Type B pancreatic cell (in vitro differentiated cells): Measurements from ENCODE around the gene STUB1. TPM values are rescaled to one million over a fixed set of nuclear protein-coding genes. Genes with fewer than 3 reads are reported as not detected.
A peak's percentile ranks its signal among the peaks of the same experiment; 100 is the strongest.

Experiments used
- DNase-seq: peaks from one replicate; pipeline ENCODE4 v3.0.0; 2021; ENCODE audit warnings: mixed read lengths; ENCODE audit not compliant: unreplicated experiment; ENCODE audit errors: extremely low spot score
- H3K27ac Mint-ChIP-seq: 2 replicates; pipeline ENCODE4 v1.8.0; 2021; ENCODE audit warnings: mild to moderate bottlenecking, mixed read lengths
- H3K27me3 Mint-ChIP-seq: 2 replicates; pipeline ENCODE4 v1.8.0; 2021; ENCODE audit warnings: mixed read lengths
- H3K36me3 Mint-ChIP-seq: 2 replicates; pipeline ENCODE4 v1.8.0; 2021; ENCODE audit warnings: mixed read lengths
- H3K4me1 Mint-ChIP-seq: one replicate; pipeline ENCODE4 v1.8.0; 2021; ENCODE audit warnings: mixed read lengths; ENCODE audit not compliant: unreplicated experiment
- H3K4me3 Mint-ChIP-seq: 2 replicates; pipeline ENCODE4 v1.8.0; 2021; ENCODE audit warnings: mild to moderate bottlenecking, mixed read lengths
- H3K9me3 Mint-ChIP-seq: 2 replicates; pipeline ENCODE4 v1.8.0; 2021; ENCODE audit warnings: mixed read lengths
- total RNA-seq: library from RNA; stranded (reverse); gene quantifications from 2 replicates; pipeline ENCODE4 v1.2.1, GENCODE V29; 2021; ENCODE audit warnings: low replicate concordance
- TF ChIP-seq, protein P1 (sequence below): fragments of 200-600 bp; sonication (generic); conservative IDR thresholded peaks from 2 replicates; pipeline ENCODE4 v1.5.0; 2021; ENCODE audit warnings: antibody characterized with exemption, mild to moderate bottlenecking

The STUB1 gene
- total RNA-seq, 1 donor from 2014 or later, result 80.3 TPM

DNA sequence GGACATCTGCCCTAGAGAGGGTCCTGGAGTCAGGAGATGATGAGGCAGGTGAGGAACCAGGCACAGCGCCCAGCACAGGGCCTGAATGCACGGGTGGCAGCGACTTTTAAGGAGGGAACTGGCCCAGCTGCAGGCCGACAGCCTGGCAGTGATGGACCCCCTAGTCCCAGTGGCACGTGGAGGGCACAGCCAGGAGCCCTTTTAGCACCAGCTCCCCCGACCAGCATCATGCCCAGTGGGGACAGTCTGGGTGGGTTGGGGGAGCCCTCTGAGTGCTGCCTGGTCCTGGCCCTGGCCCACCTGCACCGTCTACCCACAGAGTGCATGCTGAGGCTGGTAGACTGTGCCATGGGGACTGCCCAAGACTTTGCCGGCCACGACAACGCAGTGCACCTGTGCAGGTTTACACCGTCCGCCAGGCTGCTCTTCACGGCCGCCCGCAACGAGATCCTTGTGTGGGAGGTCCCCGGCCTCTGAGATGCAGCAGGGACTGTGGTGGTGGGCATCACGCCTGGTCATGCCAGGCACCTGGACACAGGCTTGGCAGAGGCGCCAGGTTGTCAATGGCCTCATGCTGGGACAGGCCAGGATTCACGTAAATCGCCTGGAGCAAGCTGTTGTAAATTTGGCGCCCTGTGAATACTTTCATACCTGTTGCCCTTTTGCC, 13.0 kb upstream of the STUB1 start:
- DNase-seq, result no peak
- TF ChIP-seq, protein P1, sequence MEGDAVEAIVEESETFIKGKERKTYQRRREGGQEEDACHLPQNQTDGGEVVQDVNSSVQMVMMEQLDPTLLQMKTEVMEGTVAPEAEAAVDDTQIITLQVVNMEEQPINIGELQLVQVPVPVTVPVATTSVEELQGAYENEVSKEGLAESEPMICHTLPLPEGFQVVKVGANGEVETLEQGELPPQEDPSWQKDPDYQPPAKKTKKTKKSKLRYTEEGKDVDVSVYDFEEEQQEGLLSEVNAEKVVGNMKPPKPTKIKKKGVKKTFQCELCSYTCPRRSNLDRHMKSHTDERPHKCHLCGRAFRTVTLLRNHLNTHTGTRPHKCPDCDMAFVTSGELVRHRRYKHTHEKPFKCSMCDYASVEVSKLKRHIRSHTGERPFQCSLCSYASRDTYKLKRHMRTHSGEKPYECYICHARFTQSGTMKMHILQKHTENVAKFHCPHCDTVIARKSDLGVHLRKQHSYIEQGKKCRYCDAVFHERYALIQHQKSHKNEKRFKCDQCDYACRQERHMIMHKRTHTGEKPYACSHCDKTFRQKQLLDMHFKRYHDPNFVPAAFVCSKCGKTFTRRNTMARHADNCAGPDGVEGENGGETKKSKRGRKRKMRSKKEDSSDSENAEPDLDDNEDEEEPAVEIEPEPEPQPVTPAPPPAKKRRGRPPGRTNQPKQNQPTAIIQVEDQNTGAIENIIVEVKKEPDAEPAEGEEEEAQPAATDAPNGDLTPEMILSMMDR, result no peak
- Mint-ChIP-seq H3K4me3 (peak overlapping the region; percentile 82), H3K27ac (peak overlapping the region; percentile 59), H3K4me1 (peaks cover 4% of the 10 kb centered on the region), H3K27me3 (no peaks in the 10 kb centered on the region), H3K36me3 (no peaks in the 10 kb centered on the region), H3K9me3 (no peaks in the 10 kb centered on the region)

DNA sequence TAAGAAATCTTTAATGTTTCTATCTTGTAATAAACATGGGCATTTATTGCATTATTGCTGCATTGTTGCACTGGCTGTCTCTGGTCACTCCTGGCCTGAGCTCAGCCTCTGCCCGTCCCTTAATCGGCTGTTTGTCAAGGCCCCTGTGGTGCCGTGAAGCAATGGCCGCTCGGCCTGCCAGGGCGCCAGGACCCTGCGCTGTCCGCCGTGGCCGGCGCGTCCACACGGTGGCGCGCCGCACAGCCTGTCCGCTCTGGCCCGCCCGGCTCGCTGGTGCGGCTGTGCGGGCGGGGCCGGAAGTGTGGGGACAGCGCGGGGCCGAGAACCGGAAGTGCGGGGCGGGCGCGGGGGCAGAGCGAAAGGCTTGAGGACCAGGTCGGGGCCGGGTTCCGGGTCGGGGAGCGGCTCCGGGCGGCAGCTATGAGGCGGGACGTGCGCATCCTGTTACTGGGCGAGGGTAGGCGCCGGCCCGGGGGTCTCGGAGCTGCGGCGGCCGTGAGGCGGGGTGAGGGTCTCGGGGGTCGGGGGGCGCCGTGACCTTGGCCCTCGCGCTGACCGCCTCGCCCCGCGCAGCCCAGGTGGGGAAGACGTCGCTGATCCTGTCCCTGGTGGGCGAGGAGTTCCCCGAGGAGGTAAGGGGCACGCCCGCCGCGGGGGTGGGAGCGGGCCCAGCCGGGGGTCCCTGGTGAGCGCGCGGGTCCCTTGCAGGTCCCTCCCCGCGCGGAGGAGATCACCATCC, 12.3 kb upstream of the STUB1 start, which contains the start of gene RHOT2:
TSS of gene RHOT2 (plus strand) at position 353 of the 739 bp plus-strand sequence. CDS start at position 421, 68 bp downstream.
- DNase-seq, result peak; percentile 94
- Mint-ChIP-seq H3K9me3 (no peaks in the 10 kb centered on the region), H3K36me3 (no peaks in the 10 kb centered on the region), H3K27ac (peak within 1 kb of the TSS; percentile 59), H3K4me1 (peaks cover 4% of the 10 kb centered on the region), H3K4me3 (peak within 1 kb of the TSS; percentile 82), H3K27me3 (no peaks in the 10 kb centered on the region)
- TF ChIP-seq, protein P1, result peak; percentile 89

DNA sequence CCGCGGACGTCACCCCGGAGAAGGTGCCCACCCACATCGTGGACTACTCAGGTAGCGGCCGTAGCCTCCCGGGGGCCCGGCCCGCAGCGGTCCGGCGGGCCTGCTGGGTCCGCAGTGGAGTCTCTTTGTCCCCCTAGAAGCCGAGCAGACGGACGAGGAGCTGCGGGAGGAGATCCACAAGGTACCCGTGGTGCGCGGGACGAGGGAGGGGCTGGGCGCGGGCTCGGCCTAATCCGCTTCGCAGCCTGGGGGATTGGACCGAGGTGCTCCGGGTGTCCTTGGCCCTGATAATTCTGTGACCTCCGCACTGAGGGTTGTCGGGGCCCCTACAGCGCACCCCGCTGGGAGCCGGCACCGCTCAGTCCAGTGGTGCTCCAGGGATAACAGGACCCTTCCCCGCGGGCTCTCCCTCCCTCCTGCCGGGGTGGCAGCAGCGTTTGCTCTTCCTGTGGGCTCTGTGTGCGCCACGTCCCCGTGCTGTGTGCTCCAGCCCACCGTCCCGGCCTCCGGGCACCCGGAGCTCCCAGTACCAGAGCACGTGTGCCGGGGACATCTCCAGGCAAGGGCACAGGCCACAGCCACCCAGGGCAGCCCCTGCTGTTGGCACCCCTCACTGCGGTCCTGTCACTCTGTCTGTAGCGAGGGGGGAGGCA, 11.6 kb upstream of the STUB1 start:
- Mint-ChIP-seq H3K4me3 (peak overlapping the region; percentile 79), H3K27me3 (no peaks in the 10 kb centered on the region), H3K27ac (no peak overlapping the region), H3K36me3 (no peaks in the 10 kb centered on the region), H3K9me3 (no peaks in the 10 kb centered on the region), H3K4me1 (peaks cover 4% of the 10 kb centered on the region)
- TF ChIP-seq, protein P1, result no peak
- DNase-seq, result no peak

DNA sequence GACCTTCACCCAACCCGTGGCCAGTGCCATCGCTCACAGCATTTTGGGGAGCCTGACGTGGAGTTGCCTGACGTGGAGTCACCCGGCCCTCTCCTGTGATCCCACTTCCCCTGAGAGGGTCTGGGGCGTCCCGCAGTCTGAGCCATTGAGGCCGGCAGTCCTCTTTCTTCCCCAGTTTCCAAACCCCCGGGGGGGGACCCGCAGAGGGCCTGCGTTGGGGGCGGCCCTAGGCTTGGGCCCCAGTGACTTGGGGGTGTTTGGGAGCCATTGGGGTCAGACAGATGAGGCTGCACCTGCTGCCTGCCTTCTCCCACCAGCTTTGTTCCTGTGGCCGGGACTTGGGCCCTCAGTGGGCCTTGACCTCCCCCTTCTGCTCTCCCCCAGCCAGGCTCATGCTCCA, 10.5 kb upstream of the STUB1 start:
- H3K4me3 Mint-ChIP-seq, result peak overlapping the region; percentile 60
- H3K9me3 Mint-ChIP-seq, result no peaks in the 10 kb centered on the region
- DNase-seq, result no peak
- H3K27me3 Mint-ChIP-seq, result no peaks in the 10 kb centered on the region
- H3K27ac Mint-ChIP-seq, result no peak overlapping the region
- TF ChIP-seq, protein P1, result no peak
- peaks cover 4% of the 10 kb centered on the region for H3K4me1 Mint-ChIP-seq
- H3K36me3 Mint-ChIP-seq, result no peaks in the 10 kb centered on the region

DNA sequence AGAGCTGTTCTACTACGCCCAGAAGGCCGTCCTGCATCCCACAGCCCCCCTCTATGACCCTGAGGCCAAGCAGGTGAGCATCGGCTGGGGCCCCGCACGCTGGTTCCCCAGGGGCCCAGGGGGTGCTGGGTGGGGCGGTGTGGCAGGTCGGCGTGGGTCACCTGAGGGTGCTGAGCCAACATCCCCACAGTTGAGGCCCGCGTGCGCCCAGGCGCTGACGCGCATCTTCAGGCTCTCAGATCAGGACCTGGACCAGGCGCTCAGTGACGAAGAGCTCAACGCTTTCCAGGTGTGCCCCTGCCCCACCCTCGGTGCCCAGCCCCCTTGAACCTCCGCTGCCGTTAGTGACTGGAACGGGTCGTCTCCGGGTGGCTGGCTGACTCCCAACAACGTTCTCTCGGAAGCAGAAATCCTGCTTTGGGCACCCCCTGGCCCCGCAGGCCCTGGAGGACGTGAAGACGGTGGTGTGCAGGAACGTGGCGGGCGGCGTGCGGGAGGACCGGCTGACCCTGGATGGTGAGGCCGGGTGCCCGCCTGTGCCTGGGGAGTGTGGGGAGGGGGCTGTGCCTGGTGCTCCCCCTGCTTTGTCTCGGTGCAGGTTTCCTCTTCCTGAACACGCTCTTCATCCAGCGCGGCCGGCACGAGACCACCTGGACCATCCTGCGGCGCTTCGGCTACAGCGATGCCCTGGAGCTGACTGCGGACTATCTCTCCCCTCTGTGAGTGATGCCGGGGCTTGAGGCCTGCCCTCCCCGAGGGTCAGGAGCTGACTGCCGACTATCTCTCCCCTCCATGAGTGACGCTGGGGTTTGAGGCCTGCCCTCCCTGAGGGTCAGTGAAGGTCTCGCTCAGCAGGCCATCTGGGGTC, 9.5 kb upstream of the STUB1 start:
- no peak for DNase-seq
- no peaks in the 10 kb centered on the region for H3K9me3 Mint-ChIP-seq
- peak overlapping the region; percentile 5 for H3K4me3 Mint-ChIP-seq
- TF ChIP-seq, protein P1, result no peak
- H3K4me1 Mint-ChIP-seq, result peaks cover 4% of the 10 kb centered on the region
- peaks cover 5% of the 10 kb centered on the region for H3K27me3 Mint-ChIP-seq
- H3K27ac Mint-ChIP-seq, result no peak overlapping the region
- H3K36me3 Mint-ChIP-seq, result no peaks in the 10 kb centered on the region
